Loucy (cell line): ENCODE results near the gene CCDC93.

Experiments used
- EZH2phosphoT487 ChIP-seq: fragments of 200-600 bp; IDR thresholded peaks from 2 replicates; pipeline ENCODE4 v1.6.1; 2018; ENCODE audit warnings: antibody characterized with exemption, mild to moderate bottlenecking, moderate library complexity, borderline replicate concordance
- TF ChIP-seq, protein P1 (sequence below): fragments of 200-600 bp; sonication (generic); conservative IDR thresholded peaks from 2 replicates; pipeline ENCODE4 v1.5.1; 2014; ENCODE audit warnings: mild to moderate bottlenecking, antibody characterized with exemption, low read length

GRCh38 chr2:117972476-117973123 is 41.3 kb downstream of the CCDC93 start:
- TF ChIP-seq, protein P1, sequence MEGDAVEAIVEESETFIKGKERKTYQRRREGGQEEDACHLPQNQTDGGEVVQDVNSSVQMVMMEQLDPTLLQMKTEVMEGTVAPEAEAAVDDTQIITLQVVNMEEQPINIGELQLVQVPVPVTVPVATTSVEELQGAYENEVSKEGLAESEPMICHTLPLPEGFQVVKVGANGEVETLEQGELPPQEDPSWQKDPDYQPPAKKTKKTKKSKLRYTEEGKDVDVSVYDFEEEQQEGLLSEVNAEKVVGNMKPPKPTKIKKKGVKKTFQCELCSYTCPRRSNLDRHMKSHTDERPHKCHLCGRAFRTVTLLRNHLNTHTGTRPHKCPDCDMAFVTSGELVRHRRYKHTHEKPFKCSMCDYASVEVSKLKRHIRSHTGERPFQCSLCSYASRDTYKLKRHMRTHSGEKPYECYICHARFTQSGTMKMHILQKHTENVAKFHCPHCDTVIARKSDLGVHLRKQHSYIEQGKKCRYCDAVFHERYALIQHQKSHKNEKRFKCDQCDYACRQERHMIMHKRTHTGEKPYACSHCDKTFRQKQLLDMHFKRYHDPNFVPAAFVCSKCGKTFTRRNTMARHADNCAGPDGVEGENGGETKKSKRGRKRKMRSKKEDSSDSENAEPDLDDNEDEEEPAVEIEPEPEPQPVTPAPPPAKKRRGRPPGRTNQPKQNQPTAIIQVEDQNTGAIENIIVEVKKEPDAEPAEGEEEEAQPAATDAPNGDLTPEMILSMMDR = no peak
- no peak for TF ChIP-seq EZH2phosphoT487
